CD14-positive monocyte (primary cell): ENCODE results near the gene SNCB. TPM values are rescaled to one million over a fixed set of nuclear protein-coding genes. Genes with fewer than 3 reads are reported as not detected.

Source experiments
- DNase-seq, 3 donors: peaks; one replicate each; pipeline ENCODE4 v3.0.0-alpha.2; 2011 to 2022
- H2AFZ ChIP-seq: 2 replicates; pipeline ENCODE4 v1.6.0; 2012; ENCODE audit warnings: mild to moderate bottlenecking, low read depth, low read length, inconsistent platforms; ENCODE audit not compliant: insufficient read depth, poor library complexity, severe bottlenecking
- H3K27ac ChIP-seq, 2 donors: 1 replicate in 1 of 2; 2 replicates in 1 of 2; pipeline ENCODE4 v1.5.1; 2012 to 2013; ENCODE audit warnings: low read length in 2 of 2, control low read depth in 1 of 2, inconsistent platforms in 1 of 2, low read depth in 1 of 2, mild to moderate bottlenecking in 1 of 2
- H3K27me3 ChIP-seq, 2 donors: one replicate each; pipeline versions ENCODE4 v1.6.0 to v1.6.1; 2011 to 2013; ENCODE audit warnings: low read length in 2 of 2; ENCODE audit not compliant: control insufficient read depth in 2 of 2, insufficient read depth in 2 of 2
- H3K36me3 ChIP-seq, 2 donors: replicated peaks in 1 of 2; 1 replicate in 1 of 2; 2 replicates in 1 of 2; pipeline versions ENCODE4 v1.5.1 to v1.6.1; 2012 to 2013; ENCODE audit warnings: low read length in 2 of 2, control low read depth in 1 of 2, inconsistent platforms in 1 of 2, mild to moderate bottlenecking in 1 of 2; ENCODE audit not compliant: insufficient read depth in 2 of 2, control insufficient read depth in 1 of 2
- H3K4me1 ChIP-seq, 2 donors: 1 replicate in 1 of 2; 2 replicates in 1 of 2; pipeline versions ENCODE4 v1.5.1 to v1.6.1; 2012 to 2013; ENCODE audit warnings: low read length in 2 of 2, control low read depth in 1 of 2, inconsistent platforms in 1 of 2, mild to moderate bottlenecking in 1 of 2, moderate library complexity in 1 of 2; ENCODE audit not compliant: insufficient read depth in 2 of 2, control insufficient read depth in 1 of 2
- H3K4me2 ChIP-seq: replicated peaks from 2 replicates; pipeline ENCODE3; 2012; ENCODE audit warnings: low read length, moderate library complexity, mild to moderate bottlenecking; ENCODE audit not compliant: poor library complexity, severe bottlenecking; ENCODE audit errors: extremely low read depth
- H3K4me3 ChIP-seq, 3 experiments: fragments of 200-600 bp in 1 of 3; sonication (generic) in 1 of 3; replicated peaks in 1 of 3; 1 replicate in 2 of 3; 2 replicates in 1 of 3; pipeline ENCODE4 v1.5.1; 2011 to 2013; ENCODE audit warnings: low read length in 3 of 3, mild to moderate bottlenecking in 3 of 3, control low read depth in 2 of 3, low read depth in 2 of 3, inconsistent platforms in 1 of 3, moderate library complexity in 1 of 3
- H3K79me2 ChIP-seq: 2 replicates; pipeline ENCODE4 v1.6.0; 2012; ENCODE audit warnings: mild to moderate bottlenecking, control low read depth, inconsistent platforms, low read length, moderate library complexity; ENCODE audit not compliant: insufficient read depth
- H3K9ac ChIP-seq: 2 replicates; pipeline ENCODE4 v1.6.0; 2017; ENCODE audit warnings: low read length, mild to moderate bottlenecking; ENCODE audit not compliant: insufficient read depth, poor library complexity, severe bottlenecking
- H3K9me3 ChIP-seq, 2 donors: replicated peaks in 1 of 2; 1 replicate in 1 of 2; 2 replicates in 1 of 2; pipeline versions ENCODE4 v1.5.1 to v1.6.1; 2012 to 2013; ENCODE audit warnings: low read length in 2 of 2, control low read depth in 1 of 2; ENCODE audit not compliant: control insufficient read depth in 1 of 2, insufficient read depth in 1 of 2
- H4K20me1 ChIP-seq: 2 replicates; pipeline ENCODE4 v1.6.0; 2012; ENCODE audit warnings: mild to moderate bottlenecking, low read length, control low read depth, moderate library complexity; ENCODE audit not compliant: insufficient read depth
- H3K27ac Mint-ChIP-seq, 7 donors: one replicate each; pipeline ENCODE4 v1.8.0; 2020; ENCODE audit warnings: mild to moderate bottlenecking in 7 of 7, mixed read lengths in 7 of 7, moderate library complexity in 6 of 7, inconsistent platforms in 2 of 7
- H3K27me3 Mint-ChIP-seq, 3 donors: one replicate each; pipeline ENCODE4 v1.8.0; 2021 to 2022; ENCODE audit warnings: low read depth in 3 of 3, mild to moderate bottlenecking in 3 of 3, mixed read lengths in 3 of 3, moderate library complexity in 3 of 3, inconsistent platforms in 1 of 3
- H3K36me3 Mint-ChIP-seq, 2 donors: one replicate each; pipeline ENCODE4 v1.8.0; 2020; ENCODE audit warnings: mixed read lengths in 2 of 2, inconsistent platforms in 1 of 2, mild to moderate bottlenecking in 1 of 2
- H3K4me1 Mint-ChIP-seq: one replicate; pipeline ENCODE4 v1.8.0; 2020; ENCODE audit warnings: mild to moderate bottlenecking, mixed read lengths
- H3K4me3 Mint-ChIP-seq, 2 donors: one replicate each; pipeline ENCODE4 v1.8.0; 2020; ENCODE audit warnings: mild to moderate bottlenecking in 2 of 2, mixed read lengths in 2 of 2, moderate library complexity in 1 of 2
- H3K9me3 Mint-ChIP-seq, 7 donors: one replicate each; pipeline ENCODE4 v1.8.0; 2020 to 2022; ENCODE audit warnings: mixed read lengths in 7 of 7, mild to moderate bottlenecking in 6 of 7, moderate library complexity in 6 of 7, inconsistent platforms in 2 of 7
- WGBS: methylation state at CpG from one replicate; pipeline ENCODE4 v1.1.5; 2013; ENCODE audit warnings: missing lambda C conversion rate; ENCODE audit not compliant: insufficient coverage; 5-methylcytosine and 5-hydroxymethylcytosine counted together
- intact Hi-C, 2 donors: fragments of 100-400 bp; cut with micrococcal nuclease; formaldehyde crosslinking; loops; one replicate each; pipeline versions ENCODE4 v1.15.0 to v1.15.1; 2023
- polyA plus RNA-seq, 3 donors: library from polyadenylated mRNA; depleted of rRNA in 1 of 3; unstranded in 2 of 3; stranded (reverse) in 1 of 3; fragments of 300-500 nt in 2 of 3; fragments of >200 nt in 1 of 3; fragmentation: Illumina TruSeq in 2 of 3; gene quantifications; 1 replicate in 2 of 3; 2 replicates in 1 of 3; pipeline ENCODE4 v1.2.3, GENCODE V29; 2012 to 2021
- TF ChIP-seq, protein P1 (sequence below): fragments of 200-600 bp; IDR thresholded peaks from one replicate; pipeline ENCODE4 v1.8.0; 2022; ENCODE audit warnings: antibody characterized with exemption, mild to moderate bottlenecking

SNCB gene
- polyA plus RNA-seq, 3 donors = not detected

DNA sequence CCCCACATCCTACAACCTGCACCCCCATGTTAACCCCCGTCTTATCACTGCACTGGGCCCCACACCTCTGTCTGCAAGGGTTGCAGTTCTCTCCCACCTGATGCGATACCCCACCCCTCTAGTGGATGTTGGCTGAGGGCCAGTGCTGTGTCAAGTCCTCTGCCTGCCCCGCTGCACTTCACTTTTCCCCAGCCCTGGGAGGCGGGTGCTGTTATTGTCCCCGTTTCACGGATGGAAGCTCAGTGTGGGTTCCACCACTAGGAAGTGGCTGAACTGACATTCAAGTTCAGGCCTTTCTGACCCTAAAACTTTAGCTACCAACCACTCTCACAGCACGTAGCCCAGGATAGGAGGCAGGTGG, 3.5 kb downstream of the SNCB start:
- no peaks in the 10 kb centered on the region for H3K79me2 ChIP-seq
- peaks cover 0 to 7% (median 4%) of the 10 kb centered on the region in 7 donors for H3K9me3 Mint-ChIP-seq
- peaks cover 30 to 74% of the 10 kb centered on the region in 2 donors for H3K27me3 ChIP-seq
- TF ChIP-seq, protein P1, sequence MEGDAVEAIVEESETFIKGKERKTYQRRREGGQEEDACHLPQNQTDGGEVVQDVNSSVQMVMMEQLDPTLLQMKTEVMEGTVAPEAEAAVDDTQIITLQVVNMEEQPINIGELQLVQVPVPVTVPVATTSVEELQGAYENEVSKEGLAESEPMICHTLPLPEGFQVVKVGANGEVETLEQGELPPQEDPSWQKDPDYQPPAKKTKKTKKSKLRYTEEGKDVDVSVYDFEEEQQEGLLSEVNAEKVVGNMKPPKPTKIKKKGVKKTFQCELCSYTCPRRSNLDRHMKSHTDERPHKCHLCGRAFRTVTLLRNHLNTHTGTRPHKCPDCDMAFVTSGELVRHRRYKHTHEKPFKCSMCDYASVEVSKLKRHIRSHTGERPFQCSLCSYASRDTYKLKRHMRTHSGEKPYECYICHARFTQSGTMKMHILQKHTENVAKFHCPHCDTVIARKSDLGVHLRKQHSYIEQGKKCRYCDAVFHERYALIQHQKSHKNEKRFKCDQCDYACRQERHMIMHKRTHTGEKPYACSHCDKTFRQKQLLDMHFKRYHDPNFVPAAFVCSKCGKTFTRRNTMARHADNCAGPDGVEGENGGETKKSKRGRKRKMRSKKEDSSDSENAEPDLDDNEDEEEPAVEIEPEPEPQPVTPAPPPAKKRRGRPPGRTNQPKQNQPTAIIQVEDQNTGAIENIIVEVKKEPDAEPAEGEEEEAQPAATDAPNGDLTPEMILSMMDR = no peak
- peaks cover 0 to 9% of the 10 kb centered on the region in 2 donors for H3K9me3 ChIP-seq
- no peaks in the 10 kb centered on the region for H4K20me1 ChIP-seq
- peak overlapping the region in 1 of 2 donors; percentile 39 for H3K4me3 Mint-ChIP-seq
- no peaks in the 10 kb centered on the region for H3K36me3 ChIP-seq
- no peak overlapping the region for H3K4me2 ChIP-seq
- peaks cover 0 to 4% of the 10 kb centered on the region in 2 donors for H3K36me3 Mint-ChIP-seq
- peaks cover 52 to 76% (median 70%) of the 10 kb centered on the region in 3 donors for H3K27me3 Mint-ChIP-seq
- H3K27ac ChIP-seq = no peak overlapping the region
- no peak for DNase-seq
- H2AFZ ChIP-seq = no peak overlapping the region
- intact Hi-C loops = no loop called here
- 64% methylated on average over 3 of the region's 7 CpGs for WGBS
- peaks cover 0 to 5% of the 10 kb centered on the region in 2 donors for H3K4me1 ChIP-seq
- no peak overlapping the region for H3K9ac ChIP-seq
- H3K27ac Mint-ChIP-seq = peak overlapping the region in 1 of 7 donors; percentile 62
- H3K4me1 Mint-ChIP-seq = peaks cover 8% of the 10 kb centered on the region
- no peak overlapping the region for H3K4me3 ChIP-seq

DNA sequence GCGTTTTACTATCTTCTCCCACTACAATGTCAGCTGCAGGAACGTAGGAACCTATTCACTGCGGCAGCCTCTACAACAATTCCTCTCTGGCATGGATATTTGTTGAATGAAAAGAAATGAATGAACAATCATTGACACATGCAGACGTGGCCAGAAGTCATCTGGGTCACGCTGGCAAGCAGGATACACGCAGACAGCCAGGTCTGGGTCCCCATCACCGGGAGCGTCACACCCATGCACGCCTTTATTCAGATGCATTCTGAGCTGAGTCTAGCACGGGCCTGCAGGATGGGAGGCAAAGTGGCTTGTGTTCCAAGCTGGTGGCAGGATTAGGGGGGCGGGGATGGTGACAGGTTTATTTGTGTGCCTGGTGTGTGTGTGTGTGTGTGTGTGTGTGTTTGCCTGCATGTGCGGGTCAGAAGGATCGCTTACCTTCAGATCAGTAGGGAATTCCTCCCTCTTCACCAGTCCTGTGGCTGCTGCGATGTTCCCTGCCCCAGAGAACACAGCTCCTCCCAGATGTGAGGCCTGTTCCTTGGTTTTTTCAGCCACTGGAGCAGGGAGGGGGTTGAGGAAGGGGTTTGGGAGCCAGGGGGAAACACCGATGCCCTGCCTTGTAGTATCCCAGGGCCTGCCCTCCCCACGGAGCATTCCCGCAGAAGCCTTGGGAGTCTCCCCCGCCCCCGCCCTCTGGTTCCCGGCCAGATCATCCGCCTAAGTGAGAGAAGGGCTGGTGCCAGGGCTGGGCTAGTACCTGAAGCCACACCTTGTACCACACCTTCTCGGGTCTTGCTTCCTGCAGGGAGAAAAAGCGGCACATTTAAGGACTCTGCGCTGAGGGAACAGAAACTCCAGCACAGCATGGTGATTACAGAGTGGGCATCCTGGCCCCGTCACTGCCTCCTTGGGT, 4.1 kb downstream of the SNCB start:
- Mint-ChIP-seq H3K4me3 (peak overlapping the region in 1 of 2 donors; percentile 39), H3K27ac (peak overlapping the region in 2 of 7 donors; percentile 38 to 62), H3K4me1 (peaks cover 8% of the 10 kb centered on the region), H3K9me3 (peaks cover 0 to 6% (median 4%) of the 10 kb centered on the region in 7 donors), H3K27me3 (peaks cover 50 to 76% (median 68%) of the 10 kb centered on the region in 3 donors), H3K36me3 (peaks cover 0 to 4% of the 10 kb centered on the region in 2 donors)
- no peaks in the 10 kb centered on the region for H3K36me3 ChIP-seq
- DNase-seq = no peak
- no peak overlapping the region for H3K4me2 ChIP-seq
- H2AFZ ChIP-seq = no peak overlapping the region
- peaks cover 0 to 9% of the 10 kb centered on the region in 2 donors for H3K9me3 ChIP-seq
- peaks cover 0 to 5% of the 10 kb centered on the region in 2 donors for H3K4me1 ChIP-seq
- H4K20me1 ChIP-seq = no peaks in the 10 kb centered on the region
- H3K27ac ChIP-seq = no peak overlapping the region
- intact Hi-C loops = no loop called here
- no peaks in the 10 kb centered on the region for H3K79me2 ChIP-seq
- WGBS = 85% methylated on average over 14 of the region's 25 CpGs
- no peak overlapping the region for H3K4me3 ChIP-seq
- TF ChIP-seq, protein P1 = no peak
- H3K9ac ChIP-seq = no peak overlapping the region
- peaks cover 24 to 74% of the 10 kb centered on the region in 2 donors for H3K27me3 ChIP-seq
